Mesenchymal stem cell (in vitro differentiated cells and primary cell): Measurements from ENCODE around the gene MTMR11.

Experiments used
- DNase-seq: peaks from one replicate; pipeline ENCODE4 v3.0.0-alpha.2; 2013
- H2AFZ ChIP-seq: one replicate; pipeline ENCODE4 v1.6.1; 2013; ENCODE audit warnings: low read depth, mild to moderate bottlenecking, control low read depth, inconsistent platforms, low read length, moderate library complexity
- H2AK5ac ChIP-seq: 2 replicates; pipeline ENCODE4 v1.6.1; 2013; ENCODE audit warnings: low read length, moderate library complexity, mild to moderate bottlenecking, inconsistent platforms; ENCODE audit not compliant: severe bottlenecking
- H2BK120ac ChIP-seq: one replicate; pipeline ENCODE4 v1.6.1; 2013; ENCODE audit warnings: low read depth, mild to moderate bottlenecking, inconsistent platforms, low read length, moderate library complexity
- H2BK12ac ChIP-seq, 2 experiments: one replicate each; pipeline ENCODE4 v1.6.1; 2013; ENCODE audit warnings: inconsistent platforms in 2 of 2, low read length in 2 of 2, mild to moderate bottlenecking in 2 of 2, moderate library complexity in 2 of 2, control low read depth in 1 of 2
- H2BK15ac ChIP-seq: one replicate; pipeline ENCODE4 v1.6.1; 2013; ENCODE audit warnings: mild to moderate bottlenecking, low read depth, inconsistent platforms; ENCODE audit not compliant: poor library complexity, severe bottlenecking
- H2BK5ac ChIP-seq: 2 replicates; pipeline ENCODE4 v1.6.1; 2013; ENCODE audit warnings: low read depth, mild to moderate bottlenecking, low read length, control low read depth, inconsistent platforms; ENCODE audit not compliant: poor library complexity, severe bottlenecking
- H3K14ac ChIP-seq, 2 experiments: one replicate each; pipeline ENCODE4 v1.6.1; 2013; ENCODE audit warnings: inconsistent platforms in 2 of 2, low read length in 2 of 2, control low read depth in 1 of 2, mild to moderate bottlenecking in 1 of 2, moderate library complexity in 1 of 2
- H3K18ac ChIP-seq, 2 experiments: one replicate each; pipeline ENCODE4 v1.6.1; 2013; ENCODE audit warnings: inconsistent platforms in 2 of 2, low read length in 2 of 2, control low read depth in 1 of 2, low read depth in 1 of 2, mild to moderate bottlenecking in 1 of 2
- H3K23ac ChIP-seq, 2 experiments: one replicate each; pipeline ENCODE4 v1.6.1; 2013; ENCODE audit warnings: inconsistent platforms in 2 of 2, low read length in 2 of 2, mild to moderate bottlenecking in 2 of 2, moderate library complexity in 2 of 2, control low read depth in 1 of 2
- H3K27ac ChIP-seq: 2 replicates; pipeline ENCODE4 v1.5.1; 2013; ENCODE audit warnings: mild to moderate bottlenecking, moderate library complexity, low read length, control low read depth, inconsistent platforms; ENCODE audit not compliant: poor library complexity, severe bottlenecking
- H3K27me3 ChIP-seq, 2 experiments: 2 replicates each; pipeline versions ENCODE4 v1.6.1 to v1.7.0; 2013; ENCODE audit warnings: low read length in 2 of 2, mild to moderate bottlenecking in 2 of 2, moderate library complexity in 2 of 2, control low read depth in 1 of 2, inconsistent platforms in 1 of 2; ENCODE audit not compliant: control insufficient read depth in 1 of 2, insufficient read depth in 1 of 2
- H3K36me3 ChIP-seq, 2 experiments: 2 replicates each; pipeline versions ENCODE4 v1.6.1 to v1.7.0; 2013; ENCODE audit warnings: low read length in 2 of 2, control low read depth in 1 of 2, inconsistent platforms in 1 of 2, low read depth in 1 of 2, mild to moderate bottlenecking in 1 of 2; ENCODE audit not compliant: insufficient read depth in 2 of 2, control insufficient read depth in 1 of 2
- H3K4ac ChIP-seq, 2 experiments: one replicate each; pipeline ENCODE4 v1.6.1; 2013; ENCODE audit warnings: inconsistent platforms in 2 of 2, low read length in 2 of 2, mild to moderate bottlenecking in 2 of 2, moderate library complexity in 2 of 2, control low read depth in 1 of 2, low read depth in 1 of 2
- H3K4me1 ChIP-seq: 2 replicates; pipeline ENCODE4 v1.6.1; 2013; ENCODE audit warnings: low read depth, low read length, control low read depth; ENCODE audit not compliant: control insufficient read depth, insufficient read depth
- H3K4me2 ChIP-seq: 2 replicates; pipeline ENCODE4 v1.6.1; 2013; ENCODE audit warnings: low read length, mild to moderate bottlenecking, inconsistent platforms; ENCODE audit not compliant: poor library complexity, severe bottlenecking
- H3K4me3 ChIP-seq, 2 experiments: 2 replicates each; pipeline versions ENCODE4 v1.5.1 to v1.7.0; 2013; ENCODE audit warnings: low read length in 2 of 2, mild to moderate bottlenecking in 2 of 2, control low read depth in 1 of 2, low read depth in 1 of 2; ENCODE audit not compliant: insufficient read depth in 1 of 2
- H3K79me1 ChIP-seq: replicated peaks from 2 replicates; pipeline ENCODE4 v1.6.1; 2013; ENCODE audit warnings: mild to moderate bottlenecking, control low read depth, low read length, inconsistent platforms; ENCODE audit not compliant: poor library complexity, severe bottlenecking
- H3K9ac ChIP-seq: 2 replicates; pipeline ENCODE4 v1.7.0; 2013; ENCODE audit warnings: mild to moderate bottlenecking, low read length, moderate library complexity
- H3K9me3 ChIP-seq: 2 replicates; pipeline ENCODE4 v1.7.0; 2013; ENCODE audit warnings: mild to moderate bottlenecking, low read length; ENCODE audit not compliant: control insufficient read depth
- H4K8ac ChIP-seq: one replicate; pipeline ENCODE4 v1.6.1; 2013; ENCODE audit warnings: inconsistent platforms, mild to moderate bottlenecking, low read length, moderate library complexity
- H4K91ac ChIP-seq: one replicate; pipeline ENCODE4 v1.6.1; 2013; ENCODE audit warnings: mild to moderate bottlenecking, low read length, inconsistent platforms
- WGBS: methylation state at CpG from one replicate; pipeline ENCODE4 v1.1.7; 2013; ENCODE audit warnings: mixed read lengths; 5-methylcytosine and 5-hydroxymethylcytosine counted together

MTMR11 gene

DNA sequence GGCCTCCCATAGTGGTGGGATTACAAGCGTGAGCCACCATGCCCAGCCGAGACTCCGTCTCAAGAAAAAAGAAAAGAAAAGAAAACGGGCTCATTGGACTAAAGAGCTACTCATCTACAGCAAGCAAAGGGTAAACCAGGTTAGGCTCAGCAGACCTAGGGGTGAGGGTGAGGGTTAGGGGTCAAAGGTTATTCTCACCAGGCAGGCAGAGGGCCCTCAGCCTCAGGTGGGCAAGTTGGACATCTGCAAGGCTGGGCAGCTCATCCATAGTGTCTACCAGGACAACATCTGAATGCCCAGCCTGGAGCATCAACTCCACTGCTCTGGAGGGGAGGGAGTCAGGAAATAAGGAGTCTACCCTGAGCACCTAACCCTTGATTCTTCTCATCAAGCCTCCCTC lies 3.5 kb downstream of the MTMR11 start:
- Histone ChIP-seq H2BK120ac (no peak overlapping the region), H3K36me3 (peaks cover 38 to 60% of the 10 kb centered on the region in 2 experiments), H2AFZ (no peak overlapping the region), H2AK5ac (no peak overlapping the region), H2BK5ac (no peak overlapping the region), H3K9me3 (no peaks in the 10 kb centered on the region), H3K4ac (no peak overlapping the region), H3K14ac (no peak overlapping the region), H3K4me2 (no peak overlapping the region), H3K23ac (no peak overlapping the region), H4K91ac (no peak overlapping the region), H2BK15ac (no peak overlapping the region), H2BK12ac (no peak overlapping the region), H3K4me3 (no peak overlapping the region), H3K79me1 (peaks cover 27% of the 10 kb centered on the region), H3K18ac (no peak overlapping the region), H3K27ac (no peak overlapping the region), H3K27me3 (no peaks in the 10 kb centered on the region), H4K8ac (no peak overlapping the region), H3K4me1 (peaks cover 9% of the 10 kb centered on the region), H3K9ac (no peak overlapping the region)
- 96% methylated on average over 4 of the region's 4 CpGs for WGBS
- DNase-seq = no peak

DNA sequence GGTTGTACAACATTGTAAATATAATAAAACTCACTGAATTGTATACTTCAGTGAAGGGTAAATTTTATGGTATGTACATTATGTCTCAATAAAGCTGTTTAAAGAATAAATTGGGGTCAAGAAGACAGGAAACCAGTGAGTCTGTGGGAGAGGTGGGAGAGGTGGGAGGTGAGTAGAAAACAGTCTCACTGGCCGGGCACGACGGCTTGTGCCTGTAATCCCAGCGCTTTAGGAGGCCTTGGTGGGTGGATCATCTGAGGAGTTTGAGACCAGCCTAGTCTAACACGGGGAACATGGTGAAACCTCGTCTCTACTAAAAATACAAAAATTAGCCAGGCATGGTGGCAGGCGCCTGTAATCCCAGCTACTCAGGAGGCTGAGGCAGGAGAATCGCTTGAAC lies 4.2 kb downstream of the MTMR11 start:
- no peak overlapping the region for H2BK12ac ChIP-seq
- WGBS = 91% methylated on average over 8 of the region's 8 CpGs
- no peaks in the 10 kb centered on the region for H3K27me3 ChIP-seq
- H3K4me1 ChIP-seq = peaks cover 5% of the 10 kb centered on the region
- no peak overlapping the region for H3K4ac ChIP-seq
- no peak overlapping the region for H3K14ac ChIP-seq
- no peak for DNase-seq
- H3K4me2 ChIP-seq = no peak overlapping the region
- H3K18ac ChIP-seq = no peak overlapping the region
- no peak overlapping the region for H3K23ac ChIP-seq
- no peak overlapping the region for H2BK120ac ChIP-seq
- H3K4me3 ChIP-seq = no peak overlapping the region
- H3K27ac ChIP-seq = no peak overlapping the region
- H2AK5ac ChIP-seq = no peak overlapping the region
- peaks cover 27% of the 10 kb centered on the region for H3K79me1 ChIP-seq
- H3K36me3 ChIP-seq = peaks cover 38 to 60% of the 10 kb centered on the region in 2 experiments
- H2AFZ ChIP-seq = no peak overlapping the region
- no peak overlapping the region for H2BK5ac ChIP-seq
- H2BK15ac ChIP-seq = no peak overlapping the region
- H3K9me3 ChIP-seq = no peaks in the 10 kb centered on the region
- no peak overlapping the region for H4K8ac ChIP-seq
- no peak overlapping the region for H4K91ac ChIP-seq
- H3K9ac ChIP-seq = no peak overlapping the region

DNA sequence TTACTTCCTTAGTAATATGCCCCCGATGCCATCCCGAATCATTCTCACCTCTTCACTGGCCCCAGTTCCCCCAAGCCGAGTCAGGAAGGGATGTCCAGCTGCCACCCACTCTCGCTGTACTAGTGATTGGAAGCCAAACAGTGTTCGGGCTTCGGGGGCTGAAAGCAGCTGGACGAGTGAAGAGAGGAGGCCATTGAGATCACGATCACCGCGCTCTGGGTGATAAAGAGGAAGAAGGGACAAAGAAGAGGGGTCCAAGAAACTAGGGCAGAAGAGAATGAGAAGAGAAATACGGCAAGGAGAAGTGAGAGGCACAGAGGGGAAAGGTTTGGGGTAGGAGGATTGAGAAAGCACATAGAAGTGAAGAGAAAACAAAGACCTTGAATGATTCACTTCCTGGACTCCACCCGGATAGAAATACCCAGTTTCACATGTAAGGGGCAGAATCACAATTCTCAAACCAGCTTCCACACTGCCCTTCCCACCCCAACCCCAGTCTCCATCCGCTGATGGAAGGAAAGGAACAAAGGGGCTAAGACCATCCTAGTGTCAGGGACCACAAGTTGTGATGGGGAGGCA lies 5.4 kb downstream of the MTMR11 start:
- Histone ChIP-seq H2BK15ac (no peak overlapping the region), H3K27me3 (no peaks in the 10 kb centered on the region), H3K4me1 (peaks cover 5% of the 10 kb centered on the region), H2BK120ac (no peak overlapping the region), H2BK5ac (no peak overlapping the region), H3K4ac (no peak overlapping the region), H2BK12ac (no peak overlapping the region), H3K36me3 (peaks cover 40 to 65% of the 10 kb centered on the region in 2 experiments), H3K9me3 (no peaks in the 10 kb centered on the region), H3K4me2 (no peak overlapping the region), H3K4me3 (no peak overlapping the region), H3K9ac (no peak overlapping the region), H3K14ac (no peak overlapping the region), H3K27ac (no peak overlapping the region), H3K79me1 (peaks cover 24% of the 10 kb centered on the region), H4K8ac (no peak overlapping the region), H3K18ac (no peak overlapping the region), H2AK5ac (no peak overlapping the region), H3K23ac (no peak overlapping the region), H2AFZ (no peak overlapping the region), H4K91ac (no peak overlapping the region)
- no peak for DNase-seq
- 87% methylated on average over 13 of the region's 13 CpGs for WGBS

DNA sequence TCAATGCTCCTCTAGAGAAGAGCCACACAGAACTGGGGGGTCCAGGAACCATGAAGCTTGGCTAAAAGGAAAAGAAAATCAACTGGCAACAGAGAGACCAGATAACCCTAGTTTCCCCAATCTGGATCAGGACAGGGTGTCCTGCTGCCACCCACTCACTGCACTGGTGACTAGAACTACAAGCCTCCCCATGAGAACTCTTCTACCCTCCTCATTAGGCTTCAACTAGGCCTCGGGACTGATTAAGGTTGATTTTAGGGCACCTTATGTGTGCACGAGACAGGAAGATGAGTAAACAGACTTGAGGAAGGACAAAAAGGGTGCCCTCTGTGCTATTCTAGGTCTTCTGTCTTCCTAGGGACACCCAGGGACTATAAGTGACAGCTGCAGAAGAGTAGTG lies 6.8 kb downstream of the MTMR11 start:
- no peak overlapping the region for H3K27ac ChIP-seq
- no peaks in the 10 kb centered on the region for H3K9me3 ChIP-seq
- H3K9ac ChIP-seq = no peak overlapping the region
- DNase-seq = no peak
- peaks cover 9% of the 10 kb centered on the region for H3K4me1 ChIP-seq
- no peak overlapping the region for H3K4me2 ChIP-seq
- H2BK15ac ChIP-seq = no peak overlapping the region
- H2BK12ac ChIP-seq = no peak overlapping the region
- H3K4me3 ChIP-seq = no peak overlapping the region
- no peak overlapping the region for H2BK5ac ChIP-seq
- H3K18ac ChIP-seq = no peak overlapping the region
- no peak overlapping the region for H4K8ac ChIP-seq
- no peak overlapping the region for H3K14ac ChIP-seq
- H3K27me3 ChIP-seq = no peaks in the 10 kb centered on the region
- no peak overlapping the region for H4K91ac ChIP-seq
- no peak overlapping the region for H3K4ac ChIP-seq
- peaks cover 18% of the 10 kb centered on the region for H3K79me1 ChIP-seq
- H2AFZ ChIP-seq = no peak overlapping the region
- H2BK120ac ChIP-seq = no peak overlapping the region
- H2AK5ac ChIP-seq = no peak overlapping the region
- H3K36me3 ChIP-seq = peaks cover 46 to 79% of the 10 kb centered on the region in 2 experiments
- 84% methylated on average over 2 of the region's 2 CpGs for WGBS
- H3K23ac ChIP-seq = no peak overlapping the region
